NCI-H345 treated with DMSO at 0.1 percent for 48 hours (cell line): Measurements from ENCODE around the gene SPECC1.
"Not testable (repeated sequence)": the region's sequence is repeated elsewhere in the genome, so short reads cannot be mapped to it uniquely, and the experiment has no call there.

ENCODE experiments used
- DNase-seq: peaks from one replicate; lab custom pipeline; 2025; ENCODE audit not compliant: unreplicated experiment; lab: John Stamatoyannopoulos, UW

The SPECC1 gene

GRCh38 chr17:20009052-20009301, 182 bp upstream of the SPECC1 start:
- DNase-seq, result peak; percentile 26

DNA sequence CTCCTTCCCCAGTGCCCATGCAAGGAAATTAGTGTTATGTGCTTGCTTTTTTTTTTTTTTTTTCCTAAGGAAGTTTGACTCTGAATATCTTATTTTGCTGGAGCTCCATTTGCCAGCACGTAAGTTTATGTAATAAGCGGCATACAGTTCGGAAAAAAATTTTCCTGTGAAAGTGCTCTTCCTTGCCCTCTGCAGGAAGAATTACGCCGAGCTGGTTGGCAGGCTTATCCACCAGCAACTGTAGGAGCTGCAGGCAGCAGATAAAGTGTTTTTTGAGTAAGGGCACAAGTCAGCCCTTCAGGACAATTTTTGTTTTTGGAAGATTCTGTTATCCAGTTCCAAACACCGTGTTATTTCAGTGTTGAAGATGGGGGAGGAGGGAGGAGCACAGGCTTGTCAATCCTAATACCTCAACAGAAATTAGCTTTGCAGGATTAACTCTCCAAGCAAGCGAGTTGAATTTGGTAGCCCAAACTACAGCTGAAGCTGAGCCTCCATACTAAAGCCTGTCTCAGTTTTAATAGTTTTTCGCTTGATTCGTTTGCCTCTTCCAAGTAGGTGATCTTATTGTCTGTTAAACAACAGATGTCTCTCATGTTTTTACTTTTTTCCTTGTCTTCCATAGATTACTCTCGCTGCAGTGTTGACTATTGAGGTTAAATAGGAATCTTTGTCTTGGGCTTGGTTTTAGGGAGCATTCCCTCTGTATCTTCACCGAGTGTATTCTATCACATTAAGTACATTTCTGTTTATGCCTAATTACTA, 1.1 kb downstream of the SPECC1 start:
- peak; percentile 54 for DNase-seq

- no peak for DNase-seq
Measured at GRCh38 chr17:20010936-20011335, 1.8 kb downstream of the SPECC1 start.

DNA sequence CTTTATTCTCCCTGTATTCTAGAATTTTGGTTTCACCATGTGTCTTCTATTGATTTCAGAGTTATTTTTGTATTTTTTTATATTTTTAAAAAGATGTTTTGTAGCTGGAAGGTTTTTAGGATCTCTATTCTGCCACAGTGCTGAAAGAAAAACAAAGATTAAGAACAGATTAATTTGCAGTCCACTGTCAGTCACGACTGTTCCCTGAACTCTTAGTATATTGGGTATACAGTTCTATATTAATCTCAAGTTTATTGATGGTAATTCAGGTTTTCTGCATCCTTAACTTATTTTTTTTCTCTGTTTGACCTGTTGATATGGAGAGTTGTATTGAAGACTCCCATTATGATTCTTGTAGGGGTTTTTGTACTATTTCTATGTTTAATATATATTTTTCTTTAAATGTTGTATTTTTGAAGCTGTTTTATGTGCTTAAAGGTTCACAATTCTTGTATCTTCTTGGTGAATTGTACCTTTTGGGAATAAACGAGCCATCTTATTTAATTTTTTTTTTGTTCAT, 2.9 kb downstream of the SPECC1 start:
- DNase-seq, result no peak

DNA sequence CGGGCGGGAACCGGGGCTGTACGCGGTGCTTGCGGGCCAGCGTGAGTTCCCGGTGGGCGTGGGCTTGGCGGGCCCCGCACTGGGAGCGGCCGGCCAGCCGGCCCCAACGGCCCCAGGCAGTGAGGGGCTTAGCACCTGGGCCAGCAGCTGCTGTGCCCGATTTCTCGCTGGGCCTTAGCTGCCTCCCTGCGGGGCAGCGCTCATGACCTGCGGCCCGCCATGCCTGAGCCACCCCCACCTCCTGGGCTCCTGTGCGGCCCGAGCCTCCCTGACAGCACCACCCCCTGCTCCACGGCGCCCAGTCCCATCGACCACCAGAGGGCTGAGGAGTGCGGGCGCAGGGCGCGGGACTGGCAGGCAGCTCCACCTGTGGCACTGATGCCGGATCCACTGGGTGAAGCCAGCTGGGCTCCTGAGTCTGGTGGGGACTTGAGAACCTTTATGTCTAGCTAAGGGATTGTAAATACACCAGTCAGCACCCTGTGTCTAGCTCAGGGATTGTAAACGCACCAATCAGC, 7.4 kb downstream of the SPECC1 start:
- not testable (repeated sequence) for DNase-seq

DNA sequence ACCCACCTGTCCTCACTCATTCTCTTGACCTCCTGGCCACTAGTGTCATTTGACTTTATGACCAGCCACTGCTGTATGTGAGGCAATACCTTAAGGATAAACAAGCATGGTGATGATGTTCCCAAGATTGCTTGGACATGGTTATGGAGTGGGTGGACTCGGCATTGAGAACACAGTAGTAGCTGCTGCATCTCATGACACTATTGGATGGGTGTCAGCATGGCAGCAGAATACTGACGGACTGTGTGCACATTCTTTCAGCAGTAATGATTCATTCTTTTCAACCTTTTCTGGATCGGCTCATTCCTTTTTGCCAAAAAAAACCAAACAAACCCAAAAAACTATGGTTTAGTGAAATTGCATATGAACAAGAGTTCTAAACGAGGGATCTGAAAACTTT, 13.5 kb downstream of the SPECC1 start:
- no peak for DNase-seq

GRCh38 chr17:20026960-20027359, 17.8 kb downstream of the SPECC1 start:
- no peak for DNase-seq

GRCh38 chr17:20028443-20028842, 19.3 kb downstream of the SPECC1 start:
- DNase-seq, result no peak

GRCh38 chr17:20032636-20033035, 23.5 kb downstream of the SPECC1 start:
- DNase-seq, result no peak

DNA sequence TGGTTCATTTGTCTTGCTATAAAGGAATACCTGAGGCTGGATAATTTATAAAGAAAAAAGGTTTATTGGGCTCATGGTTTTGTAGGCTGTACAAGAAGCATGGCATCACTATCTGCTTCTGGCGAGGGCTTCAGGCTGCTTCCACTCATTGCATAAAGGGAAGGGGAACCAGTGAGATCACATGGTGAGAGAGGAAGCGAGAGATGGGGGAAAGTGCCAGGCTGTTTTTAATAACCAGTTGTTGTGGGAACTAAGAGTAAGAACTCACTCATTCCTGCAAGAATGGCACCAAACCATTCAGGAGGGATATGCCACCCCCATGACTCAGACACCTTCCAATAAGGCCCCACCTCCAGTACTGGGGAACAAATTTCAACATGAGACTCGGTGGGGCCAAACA, 24.3 kb downstream of the SPECC1 start:
- no peak for DNase-seq

- DNase-seq, result no peak
Measured at GRCh38 chr17:20035501-20035900, 26.3 kb downstream of the SPECC1 start.

- DNase-seq, result not testable (repeated sequence)
Measured at GRCh38 chr17:20037286-20037685, 28.1 kb downstream of the SPECC1 start.

DNA sequence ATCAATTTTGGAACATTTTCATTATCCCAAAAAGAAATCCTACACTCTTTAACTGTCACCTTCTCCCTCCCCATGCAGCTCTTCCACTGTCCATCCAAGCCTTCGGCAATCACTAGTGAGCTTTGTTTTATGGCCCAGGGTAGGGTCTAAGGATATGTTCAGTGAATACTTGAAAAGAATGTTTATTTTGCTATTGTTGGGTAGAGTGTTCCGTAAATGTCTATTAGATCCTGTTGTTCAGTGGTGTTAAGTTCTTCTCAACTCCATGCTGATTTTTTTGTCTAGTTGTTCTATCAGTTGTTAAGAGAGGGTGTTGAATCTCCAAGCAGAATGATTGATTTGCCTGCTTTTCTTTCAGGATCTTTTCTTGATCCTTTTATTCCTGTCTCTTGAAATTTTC, 29.9 kb downstream of the SPECC1 start:
- DNase-seq, result no peak

- no peak for DNase-seq
Measured at GRCh38 chr17:20040216-20040615, 31.1 kb downstream of the SPECC1 start.

GRCh38 chr17:20043021-20043420, 33.9 kb downstream of the SPECC1 start:
- no peak for DNase-seq

DNA sequence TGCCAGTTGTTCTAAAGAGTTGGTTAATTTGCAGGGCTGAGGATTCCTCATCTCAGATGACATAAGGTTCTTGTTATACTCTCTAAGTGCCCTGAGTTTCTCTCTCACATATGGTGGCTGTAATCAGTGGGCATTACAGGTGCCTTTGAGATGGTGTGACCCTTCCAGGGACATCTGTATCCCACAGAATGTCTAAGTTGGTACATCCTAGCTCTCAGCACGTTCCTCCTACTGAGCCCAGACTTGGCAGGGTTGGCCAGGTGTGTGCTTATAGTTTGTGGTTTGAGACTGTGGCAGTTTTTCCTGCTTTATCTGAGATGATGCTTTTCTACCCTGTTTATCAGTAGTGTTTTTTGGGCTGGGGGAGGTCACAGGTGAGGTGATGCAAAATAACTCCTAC, 36.3 kb downstream of the SPECC1 start:
- DNase-seq, result no peak

DNA sequence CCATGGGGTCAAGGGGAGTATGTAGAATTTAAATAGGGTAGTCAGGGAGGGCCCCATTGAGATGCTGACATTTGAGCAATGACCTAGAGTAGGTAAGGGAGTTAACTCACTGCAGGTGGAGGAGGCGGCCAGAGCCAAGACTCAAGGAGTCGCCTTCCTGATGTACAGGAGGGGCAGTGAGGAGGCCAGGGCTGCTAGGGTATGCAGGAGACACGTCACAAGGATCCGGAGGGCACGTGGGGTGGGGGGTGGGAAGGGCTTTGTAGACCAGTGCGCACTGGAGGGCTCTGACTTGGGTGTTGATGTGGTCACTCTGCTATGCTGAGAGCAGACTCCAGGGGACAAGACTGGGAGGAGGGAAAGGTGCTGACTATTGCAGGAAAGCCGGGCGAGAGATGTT, 37.5 kb downstream of the SPECC1 start:
- no peak for DNase-seq

GRCh38 chr17:20051624-20052023, 42.5 kb downstream of the SPECC1 start:
- no peak for DNase-seq

GRCh38 chr17:20053361-20053964, 44.3 kb downstream of the SPECC1 start:
- DNase-seq, result no peak

DNA sequence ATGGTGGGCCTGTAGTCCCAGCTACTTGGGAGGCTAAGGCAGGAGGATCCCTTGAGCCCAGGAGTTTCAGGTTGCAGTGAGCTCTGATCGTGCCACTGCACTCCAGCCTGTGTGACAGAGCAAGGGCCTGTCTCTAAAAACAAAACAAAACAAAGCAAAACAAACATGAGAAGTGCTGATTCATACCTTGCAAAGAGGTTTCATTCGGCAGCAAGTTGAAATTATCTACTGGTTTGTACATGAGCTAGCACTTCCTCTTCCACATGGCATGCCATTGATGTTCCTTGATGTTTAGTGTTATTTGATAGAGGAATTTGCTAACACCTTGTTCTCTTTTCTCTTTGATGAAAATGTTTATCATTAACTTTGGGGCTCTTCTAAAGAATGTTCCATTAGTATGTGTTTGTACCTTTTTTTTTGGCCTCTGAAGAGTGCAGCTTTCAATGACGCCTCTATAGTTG, 50.6 kb downstream of the SPECC1 start:
- DNase-seq, result no peak

DNA sequence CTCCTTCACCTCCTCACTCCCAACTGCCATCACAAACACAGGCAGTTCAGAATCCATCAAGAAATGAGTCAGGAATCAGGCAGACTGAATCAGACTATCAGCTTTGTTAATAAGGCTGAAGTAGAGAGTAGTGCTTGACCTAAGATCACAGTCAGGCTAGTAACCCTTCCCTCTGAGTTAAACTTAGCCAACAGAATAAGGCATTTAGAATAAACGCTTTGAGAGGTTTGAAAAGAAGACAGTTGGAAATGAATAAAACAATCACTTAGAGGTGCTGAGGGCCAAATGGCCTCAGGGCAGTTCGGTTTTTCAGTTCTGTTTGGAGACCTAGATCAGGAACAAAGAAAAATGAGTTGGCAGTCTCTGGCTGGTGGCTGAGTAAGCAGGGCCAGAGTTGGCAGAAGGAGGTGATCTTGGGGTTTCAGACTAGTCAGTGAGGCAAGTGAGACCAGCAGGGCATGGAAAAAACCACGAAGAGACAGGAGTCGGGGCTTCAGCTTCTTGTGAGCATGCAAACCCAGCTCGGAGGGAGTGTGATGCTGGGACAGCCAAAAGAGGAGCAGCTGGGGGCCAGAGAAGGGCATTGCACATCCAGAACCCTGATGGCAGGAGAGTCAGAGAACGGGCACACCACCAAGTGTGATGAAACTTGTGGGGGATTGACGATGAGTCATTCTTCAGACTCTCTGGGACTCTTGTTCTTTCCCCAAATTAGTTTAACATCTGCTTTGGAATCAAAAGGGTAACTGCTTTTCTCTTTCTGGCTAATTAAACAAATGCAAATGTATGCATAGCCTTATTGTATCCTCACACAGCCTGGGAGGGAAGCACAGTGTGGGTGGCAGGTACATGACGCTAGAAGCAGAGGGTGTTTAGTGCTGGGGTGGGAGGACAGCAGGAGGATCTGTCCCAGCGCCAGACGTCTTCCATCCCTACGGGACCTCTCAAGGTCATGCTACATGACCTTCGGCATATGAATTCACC, 54.8 kb downstream of the SPECC1 start:
- no peak for DNase-seq
